Progenitor cell of endocrine pancreas (in vitro differentiated cells): ENCODE data around the gene DLEU7. TPM values are rescaled to one million over a fixed set of nuclear protein-coding genes. Genes with fewer than 3 reads are reported as not detected.

ENCODE experiments used
- DNase-seq: peaks from one replicate; pipeline ENCODE4 v3.0.0; 2021; ENCODE audit warnings: low spot score; ENCODE audit not compliant: unreplicated experiment
- H3K27ac Mint-ChIP-seq: 2 replicates; pipeline ENCODE4 v1.8.0; 2021; ENCODE audit warnings: mild to moderate bottlenecking, moderate library complexity, mixed read lengths
- H3K27me3 Mint-ChIP-seq: 2 replicates; pipeline ENCODE4 v1.8.0; 2021; ENCODE audit warnings: mixed read lengths
- H3K36me3 Mint-ChIP-seq: 2 replicates; pipeline ENCODE4 v1.8.0; 2022; ENCODE audit warnings: mixed read lengths; ENCODE audit not compliant: insufficient read depth
- H3K4me1 Mint-ChIP-seq: 2 replicates; pipeline ENCODE4 v1.8.0; 2021; ENCODE audit warnings: low read depth, mixed read lengths
- H3K4me3 Mint-ChIP-seq: 2 replicates; pipeline ENCODE4 v1.8.0; 2021; ENCODE audit warnings: low read depth, mild to moderate bottlenecking, moderate library complexity, mixed read lengths
- H3K9me3 Mint-ChIP-seq: 2 replicates; pipeline ENCODE4 v1.8.0; 2021; ENCODE audit warnings: low read depth, mixed read lengths
- CTCF ChIP-seq: fragments of 200-600 bp; sonication (generic); IDR thresholded peaks from one replicate; pipeline ENCODE4 v1.5.0; 2021; ENCODE audit warnings: antibody characterized with exemption, mild to moderate bottlenecking; ENCODE audit not compliant: unreplicated experiment
- total RNA-seq: library from RNA; stranded (reverse); gene quantifications from 2 replicates; pipeline ENCODE4 v1.2.1, GENCODE V29; 2021

The DLEU7 gene
- total RNA-seq, 1 donor from 2014 or later, result 0.50 TPM

GRCh38 chr13:50844084-50844875 is 788 bp upstream of the DLEU7 start:
- no peak overlapping the region for H3K27ac Mint-ChIP-seq
- no peaks in the 10 kb centered on the region for H3K36me3 Mint-ChIP-seq
- no peaks in the 10 kb centered on the region for H3K9me3 Mint-ChIP-seq
- H3K4me3 Mint-ChIP-seq, result peak overlapping the region; percentile 67
- peaks cover 3% of the 10 kb centered on the region for H3K4me1 Mint-ChIP-seq
- H3K27me3 Mint-ChIP-seq, result peaks cover 55% of the 10 kb centered on the region
- DNase-seq, result no peak
- TF ChIP-seq CTCF, result no peak

- Mint-ChIP-seq H3K9me3 (no peaks in the 10 kb centered on the region), H3K4me3 (peak overlapping the region; percentile 42), H3K27ac (no peak overlapping the region), H3K27me3 (peaks cover 55% of the 10 kb centered on the region), H3K4me1 (peaks cover 3% of the 10 kb centered on the region), H3K36me3 (no peaks in the 10 kb centered on the region)
- TF ChIP-seq CTCF, result no peak
- no peak for DNase-seq
Observed at GRCh38 chr13:50842990-50843256, 569 bp downstream of the DLEU7 start.

- Mint-ChIP-seq H3K36me3 (no peaks in the 10 kb centered on the region), H3K4me3 (peak overlapping the region; percentile 42), H3K27ac (no peak overlapping the region), H3K9me3 (no peaks in the 10 kb centered on the region), H3K27me3 (peaks cover 58% of the 10 kb centered on the region), H3K4me1 (peaks cover 3% of the 10 kb centered on the region)
- no peak for TF ChIP-seq CTCF
- DNase-seq, result no peak
Observed at GRCh38 chr13:50842251-50842989, 1.1 kb downstream of the DLEU7 start.

- Mint-ChIP-seq H3K4me3 (no peak overlapping the region), H3K9me3 (no peaks in the 10 kb centered on the region), H3K27me3 (peaks cover 57% of the 10 kb centered on the region), H3K36me3 (no peaks in the 10 kb centered on the region), H3K4me1 (peaks cover 3% of the 10 kb centered on the region), H3K27ac (no peak overlapping the region)
- no peak for TF ChIP-seq CTCF
- no peak for DNase-seq
Observed at GRCh38 chr13:50841786-50842185, 1.7 kb downstream of the DLEU7 start.

GRCh38 chr13:50840284-50840683 is 3.2 kb downstream of the DLEU7 start:
- DNase-seq, result no peak
- Mint-ChIP-seq H3K4me1 (peaks cover 3% of the 10 kb centered on the region), H3K36me3 (no peaks in the 10 kb centered on the region), H3K4me3 (no peak overlapping the region), H3K27me3 (peaks cover 45% of the 10 kb centered on the region), H3K27ac (no peak overlapping the region), H3K9me3 (no peaks in the 10 kb centered on the region)
- no peak for TF ChIP-seq CTCF
